Esophagus squamous epithelium (tissue), 4 donors: ENCODE data around the gene LIX1L.

Experiments
- POLR2A ChIP-seq, 4 donors: fragments of 450-650 bp; IDR thresholded peaks; one replicate each; pipeline ENCODE4 v1.6.1; 2017; ENCODE audit warnings: antibody characterized with exemption in 4 of 4, mild to moderate bottlenecking in 4 of 4, moderate library complexity in 3 of 4
- TF ChIP-seq, protein P1 (sequence below), 6 experiments: fragments of 450-650 bp in 4 of 6; fragments of 200-600 bp in 2 of 6; sonication (generic) in 2 of 6; IDR thresholded peaks; one replicate each; pipeline ENCODE4 v1.5.1; 2016 to 2019; ENCODE audit warnings: antibody characterized with exemption in 6 of 6, mild to moderate bottlenecking in 4 of 6, moderate library complexity in 4 of 6

DNA sequence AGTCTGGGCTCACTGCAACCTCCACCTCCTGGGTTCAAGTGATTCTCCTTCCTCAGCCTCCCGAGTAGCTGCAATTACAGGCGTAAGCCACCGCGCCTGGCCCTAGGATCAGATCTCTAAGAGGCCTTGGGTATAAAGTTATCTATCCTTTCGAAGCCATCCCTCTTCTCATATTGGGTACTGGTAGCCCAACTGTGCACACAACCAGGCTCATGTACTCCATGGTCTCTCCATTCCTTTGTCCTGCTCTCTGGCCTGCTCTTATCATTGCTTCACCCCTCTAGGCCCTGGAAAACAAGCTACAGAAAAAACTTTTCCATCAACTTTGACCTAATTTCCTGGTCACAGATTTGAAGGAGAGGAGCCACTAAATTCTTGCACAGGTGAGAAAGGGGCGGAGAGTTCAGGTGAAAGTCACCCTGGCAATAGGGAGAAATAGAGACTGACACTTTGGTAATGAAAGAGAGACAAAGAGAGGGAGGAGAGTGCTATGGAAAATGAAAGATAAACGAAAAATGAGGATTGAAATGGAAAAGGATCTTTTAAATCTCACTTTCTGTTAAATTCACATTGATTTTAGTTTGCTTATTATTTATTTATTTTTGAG, 32.5 kb upstream of the LIX1L start:
- TF ChIP-seq, protein P1, sequence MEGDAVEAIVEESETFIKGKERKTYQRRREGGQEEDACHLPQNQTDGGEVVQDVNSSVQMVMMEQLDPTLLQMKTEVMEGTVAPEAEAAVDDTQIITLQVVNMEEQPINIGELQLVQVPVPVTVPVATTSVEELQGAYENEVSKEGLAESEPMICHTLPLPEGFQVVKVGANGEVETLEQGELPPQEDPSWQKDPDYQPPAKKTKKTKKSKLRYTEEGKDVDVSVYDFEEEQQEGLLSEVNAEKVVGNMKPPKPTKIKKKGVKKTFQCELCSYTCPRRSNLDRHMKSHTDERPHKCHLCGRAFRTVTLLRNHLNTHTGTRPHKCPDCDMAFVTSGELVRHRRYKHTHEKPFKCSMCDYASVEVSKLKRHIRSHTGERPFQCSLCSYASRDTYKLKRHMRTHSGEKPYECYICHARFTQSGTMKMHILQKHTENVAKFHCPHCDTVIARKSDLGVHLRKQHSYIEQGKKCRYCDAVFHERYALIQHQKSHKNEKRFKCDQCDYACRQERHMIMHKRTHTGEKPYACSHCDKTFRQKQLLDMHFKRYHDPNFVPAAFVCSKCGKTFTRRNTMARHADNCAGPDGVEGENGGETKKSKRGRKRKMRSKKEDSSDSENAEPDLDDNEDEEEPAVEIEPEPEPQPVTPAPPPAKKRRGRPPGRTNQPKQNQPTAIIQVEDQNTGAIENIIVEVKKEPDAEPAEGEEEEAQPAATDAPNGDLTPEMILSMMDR (IDR thresholded peaks at IDR 0.05): peak in 1 of 6 experiments; percentile 5
- TF ChIP-seq POLR2A (IDR thresholded peaks at IDR 0.05): peak in 1 of 4 donors; percentile 37
